GM21737 (cell line): ENCODE results near the gene GGTLC1.

Experiments
- ATAC-seq: cut with Tn5 transposase; IDR thresholded peaks from one replicate; pipeline ENCODE4 v1.9.1; 2021; ENCODE audit warnings: mild to moderate bottlenecking, moderate library complexity; ENCODE audit not compliant: unreplicated experiment

The GGTLC1 gene

DNA sequence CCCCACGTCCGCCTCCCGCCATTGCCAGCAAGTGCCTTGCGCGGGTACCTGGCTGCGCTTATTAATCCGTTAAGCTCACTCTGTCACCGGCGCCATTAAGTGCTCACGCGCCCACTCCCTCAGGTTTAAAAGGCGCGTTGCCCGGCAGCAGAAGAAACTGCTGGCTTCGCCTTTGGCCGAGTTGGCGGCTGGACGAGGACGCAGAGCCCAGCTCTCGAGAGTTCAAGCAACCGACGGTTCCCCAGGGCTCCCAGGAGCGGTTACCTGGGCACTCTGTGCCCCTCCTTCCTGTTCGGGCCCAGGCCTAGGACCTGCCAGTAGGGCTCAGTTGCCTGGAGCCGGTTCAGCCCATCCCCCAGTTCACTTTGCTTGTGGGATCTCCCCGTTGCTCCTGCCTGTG is at the start of gene GGTLC1:
Gene GGTLC1 (minus strand): TSS at position 219 of the 400 bp plus-strand sequence. CDS start 2,168 bp downstream, outside the sequence.
- no peak for ATAC-seq

- no peak for ATAC-seq
These were observed 46.2 kb upstream of the GGTLC1 start for GRCh38 chr20:24034820-24035219.

GRCh38 chr20:24033565-24033964 is 45.0 kb upstream of the GGTLC1 start:
- ATAC-seq: no peak

DNA sequence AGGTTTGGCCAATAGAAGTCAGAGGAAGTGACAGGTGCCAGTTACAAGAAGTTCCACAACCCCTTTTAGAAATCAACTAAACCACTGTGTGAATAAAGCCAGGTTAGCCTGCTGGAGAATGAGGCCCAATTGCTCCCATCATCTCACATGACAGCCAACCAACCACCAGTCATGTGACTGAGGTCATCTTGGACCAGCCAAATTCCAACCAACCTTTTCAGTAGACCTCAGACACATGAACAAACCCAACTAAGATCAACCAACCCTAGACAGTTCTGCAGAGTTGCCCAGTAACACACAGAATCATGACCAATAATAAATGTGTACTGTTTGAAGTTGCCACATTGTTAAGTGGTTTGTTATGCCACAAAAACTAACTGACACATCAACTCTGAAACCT is 44.6 kb upstream of the GGTLC1 start:
- ATAC-seq: no peak

- ATAC-seq: no peak
These were observed 43.9 kb upstream of the GGTLC1 start for GRCh38 chr20:24032400-24032898.

DNA sequence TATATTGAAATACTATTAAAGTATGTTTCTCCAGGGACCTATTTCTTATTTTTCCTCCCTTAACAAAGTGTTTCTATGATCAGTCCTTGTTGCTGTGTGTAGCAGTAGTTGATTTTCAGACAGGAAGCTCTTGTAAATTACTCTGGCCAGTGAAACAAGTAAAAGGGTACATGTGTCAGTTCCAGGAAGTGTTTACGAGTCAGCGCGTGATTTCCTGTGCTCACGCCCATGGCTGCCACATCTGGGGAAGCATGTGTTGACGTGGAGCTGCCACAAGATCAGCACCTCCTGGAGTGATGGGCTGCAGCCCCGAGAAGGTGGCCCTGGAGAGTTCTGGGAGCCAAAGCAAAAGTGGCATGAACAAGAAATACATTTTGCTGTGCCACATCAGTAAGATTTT is 38.6 kb upstream of the GGTLC1 start:
- peak; percentile 65 for ATAC-seq

DNA sequence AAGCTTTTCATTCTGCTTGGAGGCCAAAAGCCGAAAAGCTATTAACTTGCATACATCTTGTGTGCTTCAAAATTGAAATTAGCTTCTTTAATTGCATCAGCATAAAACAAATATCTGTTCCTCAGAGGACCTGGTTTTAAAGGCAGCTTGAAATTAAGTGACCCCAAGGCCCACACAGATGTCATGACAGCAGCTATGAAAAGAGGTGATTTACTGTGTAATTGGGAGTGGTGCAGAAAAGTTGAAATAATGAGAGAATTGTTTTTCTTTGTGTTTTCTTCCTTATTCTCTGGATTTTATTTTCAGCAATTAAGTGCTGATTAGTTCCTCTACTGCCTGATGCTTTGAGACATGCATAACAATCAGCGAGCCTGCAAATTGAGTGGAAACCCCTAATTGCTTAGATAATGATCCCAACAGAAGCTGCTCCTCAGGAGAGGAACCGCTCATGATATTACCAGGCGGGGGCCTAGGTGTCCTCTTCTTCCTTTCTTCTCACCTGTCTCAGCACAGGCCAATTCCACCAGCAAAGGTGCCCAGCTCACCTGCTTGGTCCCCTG is 34.1 kb upstream of the GGTLC1 start:
- ATAC-seq: no peak

- no peak for ATAC-seq
These were observed 30.2 kb upstream of the GGTLC1 start for GRCh38 chr20:24018796-24019195.

- ATAC-seq: no peak
These were observed 28.8 kb upstream of the GGTLC1 start for GRCh38 chr20:24017458-24017755.

DNA sequence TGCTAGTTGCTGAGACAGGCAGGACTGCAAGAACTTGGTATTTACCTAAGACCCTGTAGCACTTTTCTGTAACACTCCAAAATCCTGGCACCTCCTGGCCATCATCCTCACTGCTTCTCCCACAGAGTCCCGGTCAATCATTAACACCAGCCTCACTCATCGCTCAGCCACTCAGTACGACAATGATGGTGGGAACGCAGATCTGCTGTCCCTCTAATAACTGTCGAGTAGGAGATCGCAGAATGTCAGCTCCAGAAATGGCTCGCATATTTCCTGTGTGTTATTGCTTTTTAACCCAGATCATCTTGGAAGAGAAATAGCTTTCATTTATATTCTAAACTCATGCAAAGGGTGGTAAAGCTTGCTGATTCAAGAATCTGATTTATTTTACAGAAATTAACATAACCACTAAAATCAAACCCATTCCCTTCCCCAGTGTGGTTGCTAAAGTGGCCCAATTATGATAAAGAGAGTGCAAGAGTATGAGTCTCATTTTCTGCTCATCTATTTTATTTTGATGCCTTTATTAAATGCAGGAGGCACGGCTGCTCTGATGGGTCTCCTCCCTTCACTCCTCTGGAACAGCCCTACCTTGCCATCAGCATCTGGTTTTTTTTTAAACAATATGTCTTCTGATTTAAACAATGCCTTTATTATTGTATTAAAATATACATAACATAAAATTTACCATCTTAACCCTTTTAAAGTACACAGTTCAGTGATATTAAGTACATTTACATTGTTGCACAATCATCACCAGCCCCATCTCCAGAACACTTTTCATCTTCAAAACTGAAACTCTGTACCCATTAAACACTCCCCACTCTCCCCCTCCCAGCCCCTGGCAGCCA is 28.3 kb upstream of the GGTLC1 start:
- ATAC-seq: no peak

- no peak for ATAC-seq
These were observed 25.4 kb upstream of the GGTLC1 start for GRCh38 chr20:24013953-24014352.

GRCh38 chr20:24011282-24011681 is 22.7 kb upstream of the GGTLC1 start:
- no peak for ATAC-seq

- ATAC-seq: no peak
These were observed 19.2 kb upstream of the GGTLC1 start for GRCh38 chr20:24007758-24008157.

DNA sequence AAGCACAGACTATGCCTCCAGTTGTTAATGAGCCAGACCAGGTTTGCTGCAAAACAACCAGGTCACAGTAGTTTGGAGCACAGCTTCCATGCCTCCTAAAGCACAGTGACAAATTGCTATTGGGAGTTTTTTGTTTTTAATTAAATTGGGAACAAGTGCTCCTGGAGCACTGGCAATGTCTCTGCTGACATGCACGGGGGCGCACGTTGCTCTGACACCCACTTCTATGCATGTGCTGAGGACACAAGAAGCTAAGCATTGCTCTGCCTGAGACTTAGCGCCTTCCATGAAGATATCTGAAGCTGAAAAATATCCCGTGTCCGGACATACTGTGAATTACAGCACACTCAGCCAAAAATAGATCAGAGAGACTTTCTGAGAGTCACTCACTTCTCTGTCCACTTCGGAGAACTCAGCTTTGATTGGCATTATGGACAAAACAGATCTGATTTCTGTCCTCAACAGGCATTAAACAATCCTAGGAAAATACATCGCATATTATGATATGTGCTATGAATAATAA is 18.6 kb upstream of the GGTLC1 start:
- ATAC-seq: no peak

DNA sequence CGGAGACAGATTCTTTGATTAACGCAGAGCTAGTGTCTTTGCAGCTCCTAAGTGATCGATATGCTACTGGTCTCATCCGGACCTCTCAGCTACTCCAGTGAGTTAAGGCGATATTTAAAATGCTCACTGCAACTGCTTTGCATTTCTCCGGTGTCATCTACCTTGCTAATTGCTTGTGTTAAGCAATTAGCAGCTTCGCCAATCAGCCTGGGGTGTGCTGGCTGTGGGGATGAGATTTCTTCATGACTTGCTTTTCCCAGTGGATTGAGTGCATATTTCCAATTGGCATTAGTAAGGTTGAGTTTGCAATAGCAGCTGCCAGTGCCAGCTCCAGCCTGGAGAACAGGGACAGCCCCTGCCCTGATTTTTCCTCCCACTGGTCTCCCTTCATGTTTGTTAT is 18.0 kb upstream of the GGTLC1 start:
- ATAC-seq: no peak

DNA sequence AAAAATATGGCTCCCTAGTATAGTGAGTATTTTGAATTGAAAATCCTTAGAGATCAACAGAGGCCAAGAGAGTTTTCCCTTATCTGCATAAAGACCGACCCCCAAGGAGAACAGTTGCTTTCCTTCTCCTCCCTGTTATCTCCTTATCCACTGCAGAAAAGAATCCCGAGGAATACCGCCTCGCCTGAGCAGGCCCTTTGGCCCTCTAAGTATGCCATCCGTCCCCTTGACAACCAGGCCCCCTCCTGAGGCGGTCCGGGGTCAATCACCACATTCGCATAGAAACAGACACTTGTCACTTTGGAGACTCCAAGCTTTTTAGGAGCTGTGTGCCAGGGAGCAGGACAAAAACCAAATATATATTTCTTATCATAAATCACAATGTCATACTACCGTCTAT is 15.9 kb upstream of the GGTLC1 start:
- ATAC-seq: no peak

GRCh38 chr20:24002896-24003295 is 14.3 kb upstream of the GGTLC1 start:
- ATAC-seq: no peak

GRCh38 chr20:24001712-24002405 is 13.3 kb upstream of the GGTLC1 start:
- ATAC-seq: no peak

GRCh38 chr20:23998844-23999243 is 10.3 kb upstream of the GGTLC1 start:
- no peak for ATAC-seq

- no peak for ATAC-seq
These were observed 9.8 kb upstream of the GGTLC1 start for GRCh38 chr20:23998392-23998791.

DNA sequence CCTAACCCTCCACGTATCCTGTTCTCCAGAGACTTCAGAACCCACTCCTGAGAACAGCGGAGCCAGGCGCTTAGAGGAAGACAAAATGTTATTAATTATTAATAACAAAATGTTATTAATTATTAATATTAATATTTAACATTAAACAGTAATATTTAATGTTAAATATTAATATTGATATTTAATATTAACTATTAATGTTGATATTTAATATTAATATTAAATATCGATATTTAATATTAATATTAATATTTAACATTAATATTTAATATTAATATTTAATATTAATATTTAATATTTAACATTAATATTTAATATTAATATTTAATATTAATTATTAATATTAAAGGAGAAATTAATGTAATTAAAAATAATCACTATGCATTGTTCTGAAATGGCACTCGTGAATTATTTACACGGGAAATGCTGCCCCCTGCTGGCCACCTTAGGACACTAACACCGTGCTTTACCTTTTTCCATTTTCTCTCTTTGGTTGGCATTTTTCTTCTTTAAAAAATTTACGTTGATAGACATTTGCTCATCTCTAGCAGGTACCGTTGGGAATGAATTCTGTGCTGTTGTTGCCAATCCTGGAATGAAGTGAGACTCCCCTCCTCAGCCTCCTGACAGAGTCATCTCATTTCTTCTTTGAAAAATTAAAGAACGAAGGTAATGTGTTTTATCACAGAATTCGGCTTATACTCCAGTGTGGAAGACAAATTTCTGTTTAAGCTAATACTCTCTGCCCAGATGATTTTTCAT is 7.5 kb upstream of the GGTLC1 start:
- no peak for ATAC-seq
